Measurements from ENCODE around the gene PKDCC. TPM values are rescaled to one million over a fixed set of nuclear protein-coding genes. Genes with fewer than 3 reads are reported as not detected.

PKDCC gene
- total and polyA plus RNA-seq, 10 of the 15 experiments (the other 5 are each of a cell fraction or from before 2014, with no cell fraction given), result 0.13 to 10.2 (median 2.3) TPM

- intact Hi-C loops (cut with micrococcal nuclease; ENCODE audit: unreplicated experiment), result no loop called here
- no peak overlapping the region for H3K4me2 ChIP-seq (ENCODE audit: control insufficient read depth, insufficient read depth)
- ATAC-seq (no peak), DNase-seq (ENCODE audit: low read depth, low spot score) (no peak), FAIRE-seq (no peak)
- H3K4me3 ChIP-seq, result no peak overlapping the region
- H3K36me3 ChIP-seq (ENCODE audit: control insufficient read depth in 2 of 2, insufficient read depth in 2 of 2, low read length in 1 of 2), result no peaks in the 10 kb centered on the region
- no peaks in the 10 kb centered on the region for H3K79me2 ChIP-seq (ENCODE audit: control insufficient read depth, insufficient read depth, low read length)
- SMC1A ChIA-PET (ENCODE audit: uncharacterized antibody, unreplicated experiment), result no interaction called here
- POLR2A ChIA-PET, result interaction anchor here (0.5 kb wide), 1 partner anchor 289 kb away, joined by 5 read pairs; no protein-coding TSS in a partner anchor
- CTCF ChIA-PET, result interaction anchor here (0.8 to 1.1 kb wide), 2 partner anchors 29 to 188 kb away, joined by 3 read pairs; no protein-coding TSS in a partner anchor
- no peaks in the 10 kb centered on the region for H4K20me1 ChIP-seq (ENCODE audit: control insufficient read depth, insufficient read depth)
- no peaks in the 10 kb centered on the region for H3K4me1 ChIP-seq (ENCODE audit: control insufficient read depth, insufficient read depth, low read length)
- no peak overlapping the region for H3K9ac ChIP-seq (ENCODE audit: control insufficient read depth, insufficient read depth, low read length)
- no peak overlapping the region for H3K27ac ChIP-seq (ENCODE audit: control insufficient read depth, insufficient read depth)
- BruUV-seq (replicated peaks), result no TSS peak
- WGBS (ENCODE audit: insufficient coverage, insufficient replicate concordance, low lambda C conversion rate, missing lambda C conversion rate), result 52% methylated on average over 10 of the region's 10 CpGs
- RAD21 ChIA-PET (ENCODE audit: unreplicated experiment), result no interaction called here
- peaks cover 3% of the 10 kb centered on the region in 2 experiments; a peak in 3 of 4 replicates for H3K27me3 ChIP-seq (replicated peaks in 1 of 2; ENCODE audit: control insufficient read depth in 2 of 2, insufficient read depth in 2 of 2, low read length in 1 of 2)
- no peak overlapping the region for H2AFZ ChIP-seq (ENCODE audit: control insufficient read depth, low read depth, low read length)
- no peaks in the 10 kb centered on the region for H3K9me3 ChIP-seq (replicated peaks; ENCODE audit: control insufficient read depth, insufficient read depth, low read length)
- in situ Hi-C loops (cut with MboI), result no loop called here
- TF ChIP-seq SMAD5 (IDR thresholded peaks at IDR 0.05; ENCODE audit: low read depth) (no peak), IKZF2 (IDR thresholded peaks at IDR 0.05) (no peak), RELB (IDR thresholded peaks at IDR 0.05; ENCODE audit: low read depth) (no peak), BRCA1 (IDR thresholded peaks at IDR 0.05; ENCODE audit: low read depth, low read length) (no peak), SKIL (IDR thresholded peaks at IDR 0.05; ENCODE audit: low read depth, poor library complexity, severe bottlenecking) (no peak), ZNF687 (IDR thresholded peaks at IDR 0.05) (no peak), RUNX3 (IDR thresholded peaks at IDR 0.05; ENCODE audit: low read length) (no peak), PAX5 (IDR thresholded peaks at IDR 0.05; ENCODE audit: borderline replicate concordance, low read depth, low read length) (no peak), NR2C1 (IDR thresholded peaks at IDR 0.05) (no peak), RAD51 (IDR thresholded peaks at IDR 0.05) (no peak), TCF7 (IDR thresholded peaks at IDR 0.05; ENCODE audit: borderline replicate concordance) (no peak), CBX5 (IDR thresholded peaks at IDR 0.05; ENCODE audit: low read depth) (no peak)
- TF ChIP-seq, protein P1, sequence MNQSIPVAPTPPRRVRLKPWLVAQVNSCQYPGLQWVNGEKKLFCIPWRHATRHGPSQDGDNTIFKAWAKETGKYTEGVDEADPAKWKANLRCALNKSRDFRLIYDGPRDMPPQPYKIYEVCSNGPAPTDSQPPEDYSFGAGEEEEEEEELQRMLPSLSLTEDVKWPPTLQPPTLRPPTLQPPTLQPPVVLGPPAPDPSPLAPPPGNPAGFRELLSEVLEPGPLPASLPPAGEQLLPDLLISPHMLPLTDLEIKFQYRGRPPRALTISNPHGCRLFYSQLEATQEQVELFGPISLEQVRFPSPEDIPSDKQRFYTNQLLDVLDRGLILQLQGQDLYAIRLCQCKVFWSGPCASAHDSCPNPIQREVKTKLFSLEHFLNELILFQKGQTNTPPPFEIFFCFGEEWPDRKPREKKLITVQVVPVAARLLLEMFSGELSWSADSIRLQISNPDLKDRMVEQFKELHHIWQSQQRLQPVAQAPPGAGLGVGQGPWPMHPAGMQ (IDR thresholded peaks at IDR 0.05; ENCODE audit: borderline replicate concordance), result no peak
- TF ChIP-seq, protein P2, sequence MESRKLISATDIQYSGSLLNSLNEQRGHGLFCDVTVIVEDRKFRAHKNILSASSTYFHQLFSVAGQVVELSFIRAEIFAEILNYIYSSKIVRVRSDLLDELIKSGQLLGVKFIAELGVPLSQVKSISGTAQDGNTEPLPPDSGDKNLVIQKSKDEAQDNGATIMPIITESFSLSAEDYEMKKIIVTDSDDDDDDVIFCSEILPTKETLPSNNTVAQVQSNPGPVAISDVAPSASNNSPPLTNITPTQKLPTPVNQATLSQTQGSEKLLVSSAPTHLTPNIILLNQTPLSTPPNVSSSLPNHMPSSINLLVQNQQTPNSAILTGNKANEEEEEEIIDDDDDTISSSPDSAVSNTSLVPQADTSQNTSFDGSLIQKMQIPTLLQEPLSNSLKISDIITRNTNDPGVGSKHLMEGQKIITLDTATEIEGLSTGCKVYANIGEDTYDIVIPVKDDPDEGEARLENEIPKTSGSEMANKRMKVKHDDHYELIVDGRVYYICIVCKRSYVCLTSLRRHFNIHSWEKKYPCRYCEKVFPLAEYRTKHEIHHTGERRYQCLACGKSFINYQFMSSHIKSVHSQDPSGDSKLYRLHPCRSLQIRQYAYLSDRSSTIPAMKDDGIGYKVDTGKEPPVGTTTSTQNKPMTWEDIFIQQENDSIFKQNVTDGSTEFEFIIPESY (IDR thresholded peaks at IDR 0.05), result no peak
Observed at GRCh38 chr2:42057902-42058450, 10.2 kb downstream of the PKDCC start.
